H9 (cell line): Measurements from ENCODE around the gene TRIM40. TPM values are rescaled to one million over a fixed set of nuclear protein-coding genes. Genes with fewer than 3 reads are reported as not detected.

Experiments used
- DNase-seq: peaks from one replicate; pipeline ENCODE4 v3.0.0-alpha.2; 2017
- H2AFZ ChIP-seq: one replicate; pipeline ENCODE4 v1.6.1; 2013; ENCODE audit warnings: mild to moderate bottlenecking, low read length, control low read depth, moderate library complexity
- H2AK5ac ChIP-seq: 2 replicates; pipeline ENCODE4 v1.6.1; 2013; ENCODE audit warnings: low read length, control low read depth, mixed read lengths; ENCODE audit not compliant: insufficient read length
- H2BK120ac ChIP-seq: one replicate; pipeline ENCODE4 v1.6.1; 2013; ENCODE audit warnings: low read depth, mild to moderate bottlenecking, low read length, control low read depth, inconsistent platforms; ENCODE audit not compliant: poor library complexity, severe bottlenecking
- H2BK12ac ChIP-seq: 2 replicates; pipeline ENCODE4 v1.6.1; 2013; ENCODE audit warnings: low read length, control low read depth, mixed read lengths, low read depth; ENCODE audit not compliant: insufficient read length
- H2BK15ac ChIP-seq: 2 replicates; pipeline ENCODE4 v1.6.1; 2013; ENCODE audit warnings: low read depth, low read length, control low read depth
- H2BK20ac ChIP-seq: one replicate; pipeline ENCODE4 v1.6.1; 2013; ENCODE audit warnings: low read depth, mild to moderate bottlenecking, low read length, control low read depth, inconsistent platforms; ENCODE audit not compliant: poor library complexity, severe bottlenecking
- H2BK5ac ChIP-seq: 2 replicates; pipeline ENCODE4 v1.6.1; 2013; ENCODE audit warnings: low read length, control low read depth, mixed read lengths; ENCODE audit not compliant: insufficient read length
- H3K14ac ChIP-seq: 2 replicates; pipeline ENCODE4 v1.6.1; 2013; ENCODE audit warnings: low read length, control low read depth; ENCODE audit not compliant: insufficient read depth
- H3K18ac ChIP-seq: 2 replicates; pipeline ENCODE4 v1.6.1; 2013; ENCODE audit warnings: low read depth, mild to moderate bottlenecking, mixed read lengths, low read length, control low read depth; ENCODE audit not compliant: insufficient read length
- H3K23ac ChIP-seq: 2 replicates; pipeline ENCODE4 v1.6.1; 2013; ENCODE audit warnings: low read length, control low read depth, mixed read lengths, low read depth; ENCODE audit not compliant: insufficient read length
- H3K23me2 ChIP-seq: 2 replicates; pipeline ENCODE4 v1.6.1; 2013; ENCODE audit warnings: low read depth, mild to moderate bottlenecking, mixed read lengths, low read length, control low read depth; ENCODE audit not compliant: insufficient read length, poor library complexity, severe bottlenecking
- H3K27ac ChIP-seq: 2 replicates; pipeline ENCODE4 v1.5.1; 2013; ENCODE audit warnings: low read length, control low read depth, mixed read lengths, low read depth; ENCODE audit not compliant: insufficient read length
- H3K27me3 ChIP-seq: 2 replicates; pipeline ENCODE4 v1.6.1; 2013; ENCODE audit warnings: low read length, control low read depth, inconsistent platforms; ENCODE audit not compliant: insufficient read depth
- H3K4ac ChIP-seq: 2 replicates; pipeline ENCODE4 v1.6.1; 2013; ENCODE audit warnings: low read depth, mild to moderate bottlenecking, control low read depth, inconsistent platforms, low read length, moderate library complexity
- H3K4me1 ChIP-seq: 2 replicates; pipeline ENCODE4 v1.6.1; 2013; ENCODE audit warnings: low read length, control low read depth, inconsistent platforms; ENCODE audit not compliant: insufficient read depth
- H3K4me2 ChIP-seq: 2 replicates; pipeline ENCODE4 v1.6.1; 2013; ENCODE audit warnings: low read length, control low read depth, mixed read lengths; ENCODE audit not compliant: insufficient read length, insufficient read depth
- H3K56ac ChIP-seq: 2 replicates; pipeline ENCODE4 v1.6.1; 2013; ENCODE audit warnings: low read depth, mild to moderate bottlenecking, mixed read lengths, low read length, control low read depth; ENCODE audit not compliant: insufficient read length
- H3K79me1 ChIP-seq: 2 replicates; pipeline ENCODE4 v1.6.1; 2013; ENCODE audit warnings: low read depth, mild to moderate bottlenecking, moderate library complexity, low read length, control low read depth, inconsistent platforms; ENCODE audit not compliant: insufficient read depth, poor library complexity, severe bottlenecking
- H3K79me2 ChIP-seq: 2 replicates; pipeline ENCODE4 v1.6.1; 2013; ENCODE audit warnings: low read length, control low read depth, inconsistent platforms; ENCODE audit not compliant: insufficient read depth
- H3K9ac ChIP-seq: 2 replicates; pipeline ENCODE4 v1.6.1; 2013; ENCODE audit warnings: low read length, control low read depth, mixed read lengths; ENCODE audit not compliant: insufficient read length; ENCODE audit errors: extremely low read depth
- H3K9me3 ChIP-seq: one replicate; pipeline ENCODE4 v1.6.1; 2013; ENCODE audit warnings: low read depth, low read length, inconsistent platforms; ENCODE audit not compliant: control insufficient read depth
- H3T11ph ChIP-seq: one replicate; pipeline ENCODE4 v1.6.1; 2013; ENCODE audit warnings: mild to moderate bottlenecking, low read length, control low read depth, inconsistent platforms
- H4K20me1 ChIP-seq: one replicate; pipeline ENCODE4 v1.6.1; 2013; ENCODE audit not compliant: control insufficient read depth, insufficient read length, insufficient read depth
- H4K5ac ChIP-seq: 2 replicates; pipeline ENCODE4 v1.6.1; 2013; ENCODE audit warnings: low read depth, mild to moderate bottlenecking, mixed read lengths, low read length, control low read depth; ENCODE audit not compliant: insufficient read length
- H4K8ac ChIP-seq: replicated peaks from 2 replicates; pipeline ENCODE4 v1.6.1; 2013; ENCODE audit warnings: low read length, control low read depth, mixed read lengths, low read depth; ENCODE audit not compliant: insufficient read length
- H4K91ac ChIP-seq: 2 replicates; pipeline ENCODE4 v1.6.1; 2013; ENCODE audit warnings: low read depth, mild to moderate bottlenecking, moderate library complexity, mixed read lengths, low read length, control low read depth; ENCODE audit not compliant: insufficient read length
- H3K27ac Mint-ChIP-seq, 3 experiments: 2 replicates in 2 of 3; 3 replicates in 1 of 3; pipeline ENCODE4 v1.8.0; 2020 to 2021; ENCODE audit warnings: mixed read lengths in 3 of 3, mild to moderate bottlenecking in 1 of 3, moderate library complexity in 1 of 3
- H3K27me3 Mint-ChIP-seq: 2 replicates; pipeline ENCODE4 v1.8.0; 2021; ENCODE audit warnings: low read depth, mild to moderate bottlenecking, moderate library complexity, mixed read lengths
- H3K36me3 Mint-ChIP-seq, 3 experiments: 2 replicates in 2 of 3; 3 replicates in 1 of 3; pipeline ENCODE4 v1.8.0; 2020 to 2021; ENCODE audit warnings: low read depth in 3 of 3, mixed read lengths in 3 of 3; ENCODE audit not compliant: insufficient read depth in 1 of 3
- H3K4me1 Mint-ChIP-seq, 2 experiments: 2 replicates each; pipeline ENCODE4 v1.8.0; 2020; ENCODE audit warnings: mixed read lengths in 2 of 2
- H3K4me3 Mint-ChIP-seq, 2 experiments: 2 replicates in 1 of 2; 3 replicates in 1 of 2; pipeline ENCODE4 v1.8.0; 2020 to 2021; ENCODE audit warnings: mild to moderate bottlenecking in 2 of 2, mixed read lengths in 2 of 2, moderate library complexity in 1 of 2
- H3K9me3 Mint-ChIP-seq, 2 experiments: 2 replicates in 1 of 2; 3 replicates in 1 of 2; pipeline ENCODE4 v1.8.0; 2020; ENCODE audit warnings: mild to moderate bottlenecking in 2 of 2, mixed read lengths in 2 of 2, moderate library complexity in 1 of 2
- WGBS: extraction: QIAGEN DNeasy Blood & Tissue Kit; methylation state at CpG from one replicate; pipeline ENCODE4 v1.1.7; 2013; ENCODE audit warnings: missing lambda C conversion rate, low lambda C conversion rate, mixed read lengths; ENCODE audit not compliant: insufficient read length; ENCODE audit errors: extremely low coverage; 5-methylcytosine and 5-hydroxymethylcytosine counted together
- total RNA-seq: library from RNA; stranded (reverse); gene quantifications from 2 replicates; pipeline ENCODE4 v1.2.1, GENCODE V29; 2021
- TF ChIP-seq, protein P1 (sequence below): fragments of 200-600 bp; sonication (generic); conservative IDR thresholded peaks from 3 replicates; pipeline ENCODE4 v1.8.0; 2021; ENCODE audit warnings: antibody characterized with exemption, mild to moderate bottlenecking

The TRIM40 gene
- total RNA-seq, 1 experiment from 2014 or later: not detected

DNA sequence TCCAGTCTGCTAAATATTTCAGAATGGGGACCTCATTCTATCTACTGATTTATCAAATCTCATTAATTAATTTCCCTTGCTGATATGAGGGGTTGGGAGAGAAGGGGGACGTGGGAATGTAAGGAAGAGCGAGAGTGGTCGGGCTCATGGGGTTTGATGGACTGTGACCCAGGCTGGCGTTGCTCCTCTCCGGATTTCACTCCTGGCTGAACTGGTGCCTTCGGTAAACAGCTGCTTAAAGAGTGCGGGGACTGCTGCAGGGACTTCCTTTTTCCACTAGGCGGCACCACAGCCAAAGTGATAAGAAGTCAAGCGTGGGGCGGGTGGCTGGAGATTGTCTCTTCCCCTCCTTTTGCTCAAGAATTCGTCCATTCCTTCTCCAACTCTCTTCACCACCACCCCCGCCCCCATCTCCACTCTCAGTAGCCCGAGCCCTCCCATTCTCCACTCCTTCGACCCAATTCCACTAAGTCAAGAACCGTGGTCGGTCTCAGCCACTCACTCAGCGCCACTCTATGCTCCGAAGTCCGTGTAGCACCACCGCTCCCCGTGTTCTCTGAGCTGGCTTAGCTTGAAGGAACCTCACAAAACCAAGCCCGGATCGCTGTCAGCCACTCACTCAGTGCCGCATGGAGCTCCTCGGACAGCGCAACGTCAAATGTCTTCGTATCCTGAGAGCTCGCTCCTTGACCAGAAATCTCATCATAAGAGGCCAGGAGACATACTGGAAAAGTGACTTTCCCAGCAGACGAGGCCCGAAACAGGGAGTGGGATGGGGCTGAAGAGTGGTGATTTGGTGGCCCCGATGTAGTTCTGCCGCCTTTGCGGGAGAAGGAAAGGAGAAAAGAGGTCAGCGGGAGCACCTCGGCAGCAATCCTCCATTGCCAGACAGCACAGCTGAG lies 32.7 kb upstream of the TRIM40 start:
- Histone ChIP-seq H3K79me2 (no peaks in the 10 kb centered on the region), H3K27ac (no peak overlapping the region), H2BK5ac (no peak overlapping the region), H4K8ac (no peak overlapping the region), H2BK15ac (no peak overlapping the region), H3K4me1 (peaks cover 5% of the 10 kb centered on the region; the same call in 1 of the 2 replicates), H4K5ac (no peak overlapping the region), H3K9me3 (no peaks in the 10 kb centered on the region), H3T11ph (no peak overlapping the region), H3K4ac (no peak overlapping the region), H3K27me3 (peaks cover 34% of the 10 kb centered on the region; the same call in 1 of the 2 replicates), H2BK120ac (no peak overlapping the region), H3K23ac (no peak overlapping the region), H3K14ac (no peak overlapping the region), H3K23me2 (peaks cover 22% of the 10 kb centered on the region), H3K9ac (no peak overlapping the region), H3K18ac (no peak overlapping the region), H3K4me2 (peak overlapping the region; percentile 78), H3K56ac (no peak overlapping the region), H2AK5ac (no peak overlapping the region), H4K20me1 (no peaks in the 10 kb centered on the region), H2BK20ac (no peak overlapping the region), H3K79me1 (no peaks in the 10 kb centered on the region), H2AFZ (no peak overlapping the region), H4K91ac (no peak overlapping the region), H2BK12ac (no peak overlapping the region)
- H3K9me3 Mint-ChIP-seq: peaks cover 0 to 5% of the 10 kb centered on the region in 2 experiments; a peak in 3 of 5 replicates
- peaks cover 0 to 2% (median 0%) of the 10 kb centered on the region in 3 experiments; a peak in 1 of 7 replicates for H3K36me3 Mint-ChIP-seq
- peaks cover 37 to 39% of the 10 kb centered on the region in 2 experiments for H3K4me1 Mint-ChIP-seq
- peaks cover 96% of the 10 kb centered on the region for H3K27me3 Mint-ChIP-seq
- peak overlapping the region; percentile 62 to 87 for H3K4me3 Mint-ChIP-seq
- WGBS: no CpG with 5 or more reads among the region's 36 CpGs
- H3K27ac Mint-ChIP-seq: no peak overlapping the region
- TF ChIP-seq, protein P1, sequence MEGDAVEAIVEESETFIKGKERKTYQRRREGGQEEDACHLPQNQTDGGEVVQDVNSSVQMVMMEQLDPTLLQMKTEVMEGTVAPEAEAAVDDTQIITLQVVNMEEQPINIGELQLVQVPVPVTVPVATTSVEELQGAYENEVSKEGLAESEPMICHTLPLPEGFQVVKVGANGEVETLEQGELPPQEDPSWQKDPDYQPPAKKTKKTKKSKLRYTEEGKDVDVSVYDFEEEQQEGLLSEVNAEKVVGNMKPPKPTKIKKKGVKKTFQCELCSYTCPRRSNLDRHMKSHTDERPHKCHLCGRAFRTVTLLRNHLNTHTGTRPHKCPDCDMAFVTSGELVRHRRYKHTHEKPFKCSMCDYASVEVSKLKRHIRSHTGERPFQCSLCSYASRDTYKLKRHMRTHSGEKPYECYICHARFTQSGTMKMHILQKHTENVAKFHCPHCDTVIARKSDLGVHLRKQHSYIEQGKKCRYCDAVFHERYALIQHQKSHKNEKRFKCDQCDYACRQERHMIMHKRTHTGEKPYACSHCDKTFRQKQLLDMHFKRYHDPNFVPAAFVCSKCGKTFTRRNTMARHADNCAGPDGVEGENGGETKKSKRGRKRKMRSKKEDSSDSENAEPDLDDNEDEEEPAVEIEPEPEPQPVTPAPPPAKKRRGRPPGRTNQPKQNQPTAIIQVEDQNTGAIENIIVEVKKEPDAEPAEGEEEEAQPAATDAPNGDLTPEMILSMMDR: peak; percentile 92
- DNase-seq: peak; percentile 86
